GM12872 (cell line): ENCODE data around the gene HAND1.

Source experiments
- TF ChIP-seq, protein P1 (sequence below): IDR thresholded peaks from 3 replicates; pipeline ENCODE4 v1.5.1; 2011; ENCODE audit warnings: low read depth, mild to moderate bottlenecking, low read length, moderate library complexity; ENCODE audit not compliant: insufficient read depth

The HAND1 gene

DNA sequence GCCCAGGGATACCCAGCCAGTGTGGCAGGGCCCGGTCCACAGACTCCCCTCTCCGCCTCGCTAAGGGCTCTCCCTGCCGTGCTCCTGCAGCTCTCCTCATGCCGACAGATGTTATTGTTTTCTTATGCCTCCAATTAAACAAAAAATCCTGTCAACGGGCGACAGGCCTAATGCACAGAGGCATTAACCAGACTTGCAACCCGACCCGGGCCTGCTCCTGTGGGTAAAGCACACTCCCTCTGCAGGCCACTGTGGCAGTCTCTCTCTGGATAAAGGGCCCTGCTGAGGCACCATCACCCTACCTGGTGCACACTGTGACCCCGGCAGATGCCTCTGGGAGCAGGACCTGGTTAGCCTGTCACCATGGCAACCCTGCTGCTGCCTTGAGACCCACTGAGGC lies 27.5 kb upstream of the HAND1 start:
- TF ChIP-seq, protein P1, sequence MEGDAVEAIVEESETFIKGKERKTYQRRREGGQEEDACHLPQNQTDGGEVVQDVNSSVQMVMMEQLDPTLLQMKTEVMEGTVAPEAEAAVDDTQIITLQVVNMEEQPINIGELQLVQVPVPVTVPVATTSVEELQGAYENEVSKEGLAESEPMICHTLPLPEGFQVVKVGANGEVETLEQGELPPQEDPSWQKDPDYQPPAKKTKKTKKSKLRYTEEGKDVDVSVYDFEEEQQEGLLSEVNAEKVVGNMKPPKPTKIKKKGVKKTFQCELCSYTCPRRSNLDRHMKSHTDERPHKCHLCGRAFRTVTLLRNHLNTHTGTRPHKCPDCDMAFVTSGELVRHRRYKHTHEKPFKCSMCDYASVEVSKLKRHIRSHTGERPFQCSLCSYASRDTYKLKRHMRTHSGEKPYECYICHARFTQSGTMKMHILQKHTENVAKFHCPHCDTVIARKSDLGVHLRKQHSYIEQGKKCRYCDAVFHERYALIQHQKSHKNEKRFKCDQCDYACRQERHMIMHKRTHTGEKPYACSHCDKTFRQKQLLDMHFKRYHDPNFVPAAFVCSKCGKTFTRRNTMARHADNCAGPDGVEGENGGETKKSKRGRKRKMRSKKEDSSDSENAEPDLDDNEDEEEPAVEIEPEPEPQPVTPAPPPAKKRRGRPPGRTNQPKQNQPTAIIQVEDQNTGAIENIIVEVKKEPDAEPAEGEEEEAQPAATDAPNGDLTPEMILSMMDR: no peak

DNA sequence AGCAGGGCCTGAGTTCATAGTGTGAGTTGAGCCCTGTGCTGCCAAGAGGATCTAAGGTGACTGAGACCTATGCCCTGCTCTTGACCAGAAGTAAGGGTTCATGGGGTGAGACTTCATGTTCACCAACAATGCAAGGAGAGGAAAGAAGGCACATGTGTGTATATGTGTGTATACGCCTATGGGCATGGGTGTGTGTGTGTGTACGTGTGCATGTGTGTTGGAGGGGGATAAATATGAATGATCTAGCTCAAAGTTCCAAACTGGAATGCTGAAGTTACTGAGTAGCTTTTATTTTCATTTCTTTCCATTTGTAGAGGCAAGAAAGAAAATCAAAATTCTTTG lies 25.6 kb upstream of the HAND1 start:
- TF ChIP-seq, protein P1: no peak

DNA sequence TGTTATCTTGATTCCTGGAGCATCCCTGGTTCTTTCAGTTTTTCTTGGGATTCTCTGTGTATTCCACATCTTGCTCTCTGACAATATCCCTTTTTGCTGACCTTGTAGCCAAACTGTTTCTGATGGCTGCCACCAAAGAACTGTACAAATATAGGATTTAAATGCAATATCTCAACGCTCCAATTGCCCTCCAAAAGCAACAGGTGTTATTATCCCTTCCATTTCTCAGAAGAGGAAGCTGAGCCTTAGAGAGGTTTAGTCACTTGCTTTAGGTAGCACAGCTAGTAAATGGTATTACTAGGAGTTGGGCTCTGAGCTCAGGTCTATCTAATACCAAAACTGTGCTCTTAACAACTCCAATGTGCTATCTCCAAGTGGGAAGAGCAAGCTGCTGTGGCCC lies 24.2 kb upstream of the HAND1 start:
- TF ChIP-seq, protein P1: no peak

DNA sequence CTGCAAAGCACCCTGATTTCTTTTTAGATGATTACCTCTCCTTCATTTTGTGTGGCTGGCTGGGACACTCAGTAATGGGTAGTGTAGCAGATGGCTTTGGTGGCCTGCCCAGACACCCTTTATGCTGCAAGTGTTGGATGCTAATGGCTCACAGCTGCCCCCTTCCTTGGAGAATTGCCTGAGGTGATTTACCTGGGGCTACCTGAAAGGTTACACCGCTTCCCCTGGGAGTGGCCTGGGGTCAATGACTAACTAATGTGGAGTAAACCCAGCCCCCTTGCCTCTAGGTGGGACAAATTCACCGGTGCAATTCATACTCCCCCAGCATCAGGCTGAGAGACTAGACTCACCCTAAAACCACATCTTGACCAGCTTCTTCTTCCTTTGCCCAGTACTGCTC lies 23.5 kb upstream of the HAND1 start:
- TF ChIP-seq, protein P1: no peak

DNA sequence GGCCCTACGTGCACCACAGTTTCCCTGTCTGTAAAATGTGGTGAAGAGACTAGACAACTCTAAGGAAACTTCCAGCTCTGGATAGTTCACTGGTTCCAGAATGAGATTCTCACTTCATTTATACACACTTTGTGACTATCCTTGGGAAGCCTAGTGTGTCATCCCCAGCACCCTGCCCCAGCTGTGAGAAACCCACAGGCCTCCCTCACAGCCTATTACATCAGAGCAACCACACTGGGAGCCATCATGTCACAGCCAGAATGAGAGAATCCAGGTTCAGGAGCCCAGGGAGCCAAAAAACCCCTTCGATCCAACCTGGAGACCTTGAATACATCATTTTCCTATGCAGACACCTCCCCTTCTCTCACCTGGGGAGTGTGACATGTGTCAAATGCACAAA lies 21.0 kb upstream of the HAND1 start:
- TF ChIP-seq, protein P1: no peak

DNA sequence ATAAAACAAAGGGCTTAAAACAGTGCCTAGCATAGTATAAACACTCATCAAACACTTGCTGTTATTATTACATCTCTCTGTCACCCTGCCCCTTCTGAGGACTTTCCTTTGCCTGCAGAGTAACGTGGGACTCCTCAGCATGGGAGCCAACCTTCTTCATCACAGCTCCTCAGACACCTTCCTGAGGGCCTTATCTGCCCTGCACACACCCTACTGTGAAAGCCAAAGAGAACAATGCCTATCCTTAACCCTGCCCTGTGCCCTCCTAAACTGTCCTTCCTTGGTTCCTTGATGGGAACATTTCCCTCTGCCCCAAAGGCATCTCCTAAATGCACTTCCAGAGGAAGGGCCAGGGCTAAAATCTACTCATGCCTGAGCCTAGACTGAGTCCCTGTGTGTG lies 20.6 kb upstream of the HAND1 start:
- TF ChIP-seq, protein P1: no peak

DNA sequence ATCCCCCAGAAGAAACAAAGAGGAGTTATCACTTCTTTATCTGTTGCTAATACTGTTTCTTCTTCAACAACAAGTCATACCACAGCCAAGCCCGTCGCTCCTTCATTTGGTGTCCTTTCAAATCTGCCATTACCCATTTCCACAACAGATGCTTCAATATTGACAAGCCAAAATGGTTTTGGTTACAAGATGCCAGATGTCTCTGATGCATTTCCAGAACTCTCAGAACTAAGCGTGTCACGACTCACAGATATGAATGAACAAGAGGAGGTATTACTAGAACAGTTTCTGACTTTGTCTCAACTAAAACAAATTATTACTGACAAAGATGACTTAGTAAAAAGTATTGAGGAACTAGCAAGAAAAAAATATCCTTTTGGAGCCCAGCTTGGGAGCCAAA lies 16.0 kb upstream of the HAND1 start:
- TF ChIP-seq, protein P1: no peak

DNA sequence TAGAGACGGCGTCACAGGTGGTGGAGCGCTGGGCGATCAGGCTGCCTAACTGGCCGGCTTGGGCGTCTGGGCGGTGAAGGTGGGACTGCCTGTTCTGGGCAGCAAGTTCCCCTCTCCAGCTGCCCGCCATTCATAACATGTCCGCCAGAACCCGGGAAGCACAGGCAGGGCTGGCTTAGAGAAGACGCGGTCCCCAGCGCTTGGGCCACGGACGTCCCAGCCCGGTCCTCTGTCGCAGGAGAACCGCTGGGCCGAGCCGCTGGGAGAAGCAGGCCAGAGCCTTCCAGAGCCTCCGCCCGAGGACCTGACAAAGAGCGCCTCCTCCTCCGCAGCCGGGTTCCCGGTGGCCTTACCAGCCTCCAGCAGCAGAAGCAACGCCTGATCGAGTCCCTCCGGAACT lies 15.2 kb upstream of the HAND1 start:
- TF ChIP-seq, protein P1: no peak
